Activated T-cell treated with anti-CD3 and anti-CD28 coated beads for 4 hours (primary cell): ENCODE results near the gene RAB38.

Source experiments
- DNase-seq: peaks from one replicate; pipeline ENCODE4 v3.0.0-alpha.2; 2020

RAB38 gene

GRCh38 chr11:88101881-88102597, 73.2 kb downstream of the RAB38 start:
- DNase-seq = no peak

- no peak for DNase-seq
These were observed 75.1 kb downstream of the RAB38 start for GRCh38 chr11:88100151-88100550.

DNA sequence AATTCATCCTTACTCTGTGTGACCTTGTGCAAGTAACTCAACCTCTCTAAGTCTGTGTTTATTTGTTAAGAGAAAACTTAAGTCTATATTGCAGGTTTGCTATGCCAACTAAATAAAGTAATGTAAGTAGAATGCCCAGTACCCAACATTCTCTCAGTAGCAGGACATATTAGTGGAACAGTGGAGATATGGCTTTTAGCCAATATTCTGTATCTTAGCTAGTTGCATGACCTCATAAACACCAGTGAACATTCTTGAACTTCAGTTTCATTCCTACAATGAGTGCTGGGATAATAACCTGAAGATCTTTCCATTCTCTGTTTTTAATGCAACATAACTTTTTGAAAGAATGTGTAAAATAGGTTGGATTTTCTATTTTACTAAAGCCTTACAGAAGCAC, 77.0 kb downstream of the RAB38 start:
- no peak for DNase-seq

GRCh38 chr11:88089134-88089533, 86.1 kb downstream of the RAB38 start:
- DNase-seq = no peak

DNA sequence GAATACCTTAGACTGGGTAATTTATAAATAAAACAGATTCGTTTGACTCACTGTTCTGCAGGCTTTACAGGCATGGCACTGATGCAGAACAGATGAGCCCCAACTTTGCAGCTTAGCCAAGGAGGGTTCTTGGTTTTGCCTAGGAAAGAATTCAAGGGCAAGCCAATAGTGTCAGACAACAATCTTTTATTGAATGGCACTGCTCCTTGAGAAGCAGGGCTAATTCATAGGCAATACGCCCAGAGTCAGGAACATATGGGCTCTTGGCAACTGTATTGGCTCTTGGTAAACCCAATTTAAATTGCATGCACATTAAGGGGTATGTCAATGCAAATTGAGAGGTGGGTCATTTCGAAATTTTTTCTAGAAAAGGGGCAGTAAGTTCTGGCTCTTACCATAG, 87.9 kb downstream of the RAB38 start:
- DNase-seq = no peak

GRCh38 chr11:88086297-88086696, 88.9 kb downstream of the RAB38 start:
- no peak for DNase-seq

GRCh38 chr11:88070437-88070836, 104.8 kb downstream of the RAB38 start:
- no peak for DNase-seq

DNA sequence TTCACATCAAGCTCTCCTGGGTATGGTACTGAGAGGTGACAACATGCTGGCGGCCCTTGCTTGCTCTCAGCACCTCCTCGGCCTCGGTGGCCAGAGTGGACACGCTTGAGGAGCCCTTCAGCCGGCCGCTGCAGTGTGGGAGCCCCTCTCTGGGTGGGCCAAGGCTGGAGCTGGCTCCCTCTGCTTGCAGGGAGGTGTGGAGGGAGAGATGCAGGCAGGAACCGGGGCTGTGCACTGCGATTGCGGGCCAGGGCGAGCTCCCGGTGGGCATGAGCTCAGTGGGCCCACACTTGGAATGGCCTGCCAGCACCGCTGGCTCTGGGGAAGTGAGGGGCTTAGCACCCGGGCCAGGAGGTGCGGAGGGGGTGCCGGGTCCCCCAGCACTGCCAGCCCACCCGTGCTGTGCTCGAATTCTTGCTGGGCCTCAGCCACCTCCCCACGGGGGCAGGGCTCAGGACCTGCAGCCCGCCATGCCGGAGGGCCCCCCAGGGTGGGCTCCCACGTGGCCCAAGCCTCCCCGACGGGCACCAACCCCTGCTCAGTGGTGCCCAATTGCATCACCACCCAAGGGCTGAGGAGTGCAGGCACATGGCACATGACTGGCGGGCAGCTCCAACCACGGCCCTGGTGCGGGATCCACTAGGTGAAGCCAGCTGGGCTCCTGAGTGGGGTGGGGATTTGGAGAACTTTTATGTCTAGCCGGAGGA, 106.2 kb downstream of the RAB38 start:
- DNase-seq = no peak

DNA sequence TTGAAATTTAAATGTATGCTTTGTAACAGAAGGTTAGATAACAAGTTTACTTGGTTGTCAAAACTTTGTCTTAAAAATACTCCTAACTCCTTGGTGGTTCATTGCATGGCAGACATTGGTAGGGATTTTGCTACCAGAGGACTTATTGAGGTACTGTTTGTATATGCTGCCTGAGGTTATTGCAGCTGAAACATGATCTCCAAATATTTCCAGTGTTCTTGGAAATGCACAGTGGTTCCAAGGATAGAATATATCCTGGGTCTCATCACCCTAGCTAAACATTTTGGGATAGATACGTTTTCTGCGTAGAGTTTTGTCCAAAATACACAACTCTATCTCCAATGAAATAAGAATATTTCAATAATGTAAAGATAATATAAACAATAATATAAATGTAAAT, 109.2 kb downstream of the RAB38 start:
- no peak for DNase-seq

DNA sequence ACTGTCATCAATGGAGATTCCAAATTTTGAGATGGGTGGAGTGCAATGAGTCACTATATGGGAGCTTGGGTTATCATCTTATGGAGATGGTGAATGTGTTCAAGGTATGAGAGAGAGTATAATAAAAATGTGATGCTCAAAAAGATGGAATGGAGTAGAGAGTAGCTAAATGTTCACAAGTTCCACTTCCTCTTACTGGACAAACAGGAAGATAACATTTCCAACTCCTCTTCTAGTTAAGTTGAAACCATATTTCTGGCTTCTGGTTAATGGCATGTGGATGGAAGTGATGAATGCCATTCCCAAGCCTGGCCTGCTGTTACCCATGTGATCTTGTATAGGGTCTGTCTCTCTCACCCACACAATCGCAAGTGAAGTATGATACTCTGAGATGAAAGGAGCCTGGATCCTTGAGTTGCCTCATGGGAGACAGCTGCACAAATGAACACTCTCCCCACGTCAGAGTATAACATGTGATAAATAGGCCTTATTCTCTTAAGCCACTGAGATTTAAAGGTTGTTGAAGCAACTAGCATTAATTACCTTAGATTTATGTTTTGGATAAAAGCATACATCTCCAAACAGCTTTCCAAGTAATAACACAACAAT, 111.0 kb downstream of the RAB38 start:
- no peak for DNase-seq
